ENCODE data around the gene TMA7B.

The TMA7B gene

DNA sequence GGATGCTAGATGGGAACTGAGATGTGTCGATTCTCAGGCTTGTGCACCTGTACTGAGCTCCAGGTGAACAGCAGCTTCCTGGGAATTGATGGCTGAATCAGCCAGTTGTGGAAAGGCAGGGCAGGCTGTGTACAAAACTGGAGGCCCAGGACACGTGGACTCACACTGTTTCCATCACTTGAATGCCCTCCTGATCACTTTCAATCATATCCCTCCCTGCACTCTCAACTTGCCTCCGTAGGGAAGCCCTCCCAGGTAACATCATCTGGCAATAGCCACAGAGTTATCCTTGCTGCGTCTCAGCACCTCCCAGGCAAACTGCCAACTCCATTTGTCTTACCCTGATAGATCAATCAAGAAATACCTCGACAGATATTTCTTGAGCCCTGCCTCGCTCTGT lies 44.6 kb downstream of the TMA7B start:
- DNase-seq = no peak

DNA sequence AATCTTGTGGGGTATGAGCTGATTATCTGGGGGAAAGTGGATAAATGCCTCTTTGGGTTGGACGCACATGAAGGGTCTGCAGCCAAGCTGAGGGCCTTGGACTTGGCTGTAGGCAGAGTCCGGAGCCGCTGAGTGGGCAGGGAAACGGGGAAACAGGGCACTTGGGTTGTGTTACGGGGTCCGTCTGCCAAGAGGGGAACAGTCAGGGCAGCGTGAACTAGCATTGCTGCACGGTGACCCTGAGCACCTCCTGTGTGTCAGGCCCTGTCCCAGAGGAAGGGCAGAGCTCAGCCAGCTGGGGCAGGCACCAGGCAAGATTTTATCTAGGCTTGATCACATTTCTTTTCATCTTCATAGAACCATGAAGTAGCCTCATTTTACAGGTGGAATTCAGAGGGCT lies 46.4 kb downstream of the TMA7B start:
- DNase-seq = no peak

DNA sequence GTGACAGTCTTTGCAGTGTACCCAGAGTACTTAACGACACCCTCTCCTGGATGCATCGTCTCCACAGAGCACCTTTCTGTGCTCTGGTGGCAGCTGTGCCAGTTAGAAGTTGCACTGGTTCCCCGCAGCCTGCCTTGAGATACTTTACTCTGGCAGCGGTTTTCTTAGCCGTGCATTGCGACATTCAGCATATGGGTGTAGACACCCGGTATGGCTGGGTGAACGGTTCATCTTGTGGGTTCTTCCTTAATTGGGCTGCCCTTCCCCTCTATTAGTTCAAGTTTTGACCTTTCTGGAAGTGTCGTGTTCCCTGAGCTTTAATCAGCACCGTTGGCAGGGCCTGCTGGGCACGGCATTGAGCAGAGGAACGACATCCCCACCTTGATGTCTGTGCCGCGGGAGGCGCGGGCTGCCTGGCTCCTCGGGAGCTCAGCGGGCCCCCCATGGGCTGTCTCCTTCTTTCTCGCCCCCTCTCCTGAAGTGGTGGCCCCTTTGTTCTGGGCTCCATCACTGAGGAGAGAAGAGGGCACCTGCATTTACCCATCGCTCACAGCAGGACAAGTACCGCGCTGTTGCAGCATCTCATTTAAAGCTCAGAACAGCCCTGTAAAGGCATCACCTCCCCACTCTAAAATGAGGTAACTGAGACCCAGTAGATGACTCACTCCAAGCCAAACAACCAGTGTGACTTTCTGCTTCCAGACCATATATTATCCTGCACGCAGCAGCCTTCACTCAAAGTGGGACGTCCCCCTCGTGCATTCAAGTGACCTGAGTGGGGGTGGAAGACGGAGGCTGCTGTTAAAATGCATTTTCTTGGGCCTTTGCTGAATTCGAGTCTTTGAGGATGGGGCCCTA lies 47.9 kb downstream of the TMA7B start:
- peak; percentile 13 for DNase-seq

DNA sequence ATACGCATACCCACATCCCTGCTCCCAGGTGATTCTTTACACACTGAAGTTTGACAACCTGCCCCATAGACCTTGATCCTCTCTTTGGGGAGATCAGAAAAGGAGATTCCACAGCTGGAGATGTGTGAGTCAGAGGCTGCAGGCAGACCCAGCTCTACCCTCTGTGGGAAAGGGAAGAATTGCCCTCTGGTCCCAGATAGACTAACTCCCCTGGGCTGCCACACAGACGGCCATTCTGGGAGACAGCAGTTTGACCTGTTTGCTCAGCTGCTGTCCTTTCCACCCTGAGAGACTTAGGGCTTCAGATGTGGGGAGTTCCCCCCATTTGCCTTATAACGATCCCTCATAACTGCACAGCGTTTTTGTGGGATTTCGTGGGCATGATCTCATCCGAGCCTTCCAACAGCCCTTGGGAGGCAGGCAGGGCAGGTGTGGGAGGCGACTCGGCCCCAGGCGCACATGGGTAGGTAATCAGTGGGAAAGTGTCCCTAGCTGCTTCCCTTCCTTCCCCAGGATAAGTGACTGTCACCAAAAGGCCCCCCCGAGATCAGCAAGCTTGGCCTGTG lies 48.6 kb downstream of the TMA7B start:
- DNase-seq = peak; percentile 20

DNA sequence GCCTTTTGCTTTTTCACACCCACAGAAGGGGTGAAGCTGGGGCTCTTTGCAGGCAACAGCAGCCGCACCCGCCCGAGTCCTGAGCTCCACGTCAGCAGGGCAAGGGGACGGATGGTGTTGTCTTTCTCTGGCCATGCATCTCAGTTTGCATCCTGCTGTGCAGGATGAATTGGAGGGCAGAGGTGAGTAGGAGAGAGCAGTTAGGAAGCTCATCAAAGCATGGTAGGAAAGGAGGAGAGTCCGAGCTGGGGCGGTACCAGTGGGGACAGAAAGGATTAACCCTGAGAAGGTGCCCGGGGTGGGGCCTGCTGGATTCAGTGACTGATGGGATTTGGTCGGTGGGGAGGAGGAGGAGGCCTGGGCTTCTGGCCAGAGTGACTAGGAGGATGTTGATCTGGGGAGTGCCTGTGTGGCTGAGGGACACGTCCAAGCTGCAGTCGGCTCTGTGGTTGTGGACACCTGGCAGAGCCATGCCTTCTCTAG lies 49.1 kb downstream of the TMA7B start:
- peak; percentile 37 for DNase-seq

DNA sequence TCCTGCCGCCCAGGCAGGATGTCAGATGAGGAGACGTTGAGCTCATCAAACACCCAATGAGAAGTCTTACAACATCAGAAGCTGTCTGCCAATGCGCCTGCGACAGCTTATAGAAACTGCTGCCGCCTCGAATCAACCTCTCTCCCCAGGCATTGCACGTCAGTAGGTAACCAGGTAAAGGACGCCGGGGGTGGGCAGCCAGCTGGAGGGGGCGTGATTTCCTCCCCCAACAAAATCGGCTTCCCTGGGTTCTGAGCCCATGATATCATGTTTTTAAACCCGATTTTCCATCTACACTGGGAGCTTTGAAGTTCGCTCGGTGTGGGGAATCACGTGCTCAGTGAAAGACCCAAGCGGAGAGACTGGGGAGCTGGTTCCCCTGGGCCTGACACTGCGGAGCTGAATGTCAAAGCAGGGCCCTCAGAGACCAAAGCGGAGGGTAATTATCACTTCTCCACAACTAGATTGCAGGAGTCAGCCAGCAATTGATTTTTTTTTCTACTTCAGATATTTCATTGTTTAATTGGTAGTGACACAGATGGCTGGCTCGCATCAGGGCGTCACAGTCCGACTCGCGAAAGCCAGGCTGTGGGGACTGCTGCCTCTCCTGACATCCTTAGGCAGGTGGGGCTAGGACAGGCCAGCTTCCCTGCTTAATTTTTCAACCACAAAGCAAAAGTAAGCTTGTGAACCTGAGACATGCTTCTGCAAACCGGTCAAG lies 49.9 kb downstream of the TMA7B start:
- peak; percentile 2 for DNase-seq

DNA sequence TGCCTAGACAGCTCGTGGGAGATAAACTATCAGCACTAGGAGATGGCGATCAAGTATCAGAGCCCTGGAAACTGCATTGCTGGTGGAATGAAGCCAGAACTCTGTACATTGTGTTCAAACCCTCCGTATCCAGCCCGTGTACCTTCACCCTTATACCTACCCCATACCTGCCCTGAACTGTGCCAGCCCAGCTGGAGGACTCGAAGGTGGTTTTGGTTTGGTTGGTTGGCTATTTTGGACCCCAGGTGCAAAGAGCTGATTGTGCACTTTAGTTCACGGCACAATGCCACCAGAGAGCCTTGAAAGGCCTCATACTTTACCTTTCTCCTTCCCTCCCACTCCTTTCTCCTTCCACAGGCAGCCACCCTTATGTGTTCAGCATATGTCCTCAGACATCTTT lies 50.5 kb downstream of the TMA7B start:
- DNase-seq = peak; percentile 1
